Measurements from ENCODE around the gene PLCB1. TPM values are rescaled to one million over a fixed set of nuclear protein-coding genes. Genes with fewer than 3 reads are reported as not detected.

Gene PLCB1
- total RNA-seq, 4 donors from 2014 or later, result 13.5 to 110 (median 30.4) TPM

GRCh38 chr20:8254911-8255582, 123.0 kb downstream of the PLCB1 start:
- Histone ChIP-seq H3K4me3 (no peak overlapping the region), H3K36me3 (no peaks in the 10 kb centered on the region), H3K27me3 (no peaks in the 10 kb centered on the region), H3K27ac (no peak overlapping the region), H3K4me1 (no peaks in the 10 kb centered on the region), H3K9me3 (no peaks in the 10 kb centered on the region)
- no peak for DNase-seq
- intact Hi-C loops (cut with DNase I; ENCODE audit: low total_unique reads), result no loop called here
- TF ChIP-seq POLR2A (IDR thresholded peaks at IDR 0.05) (no peak), CTCF (IDR thresholded peaks at IDR 0.05) (no peak)

GRCh38 chr20:8255945-8256632, 124.0 kb downstream of the PLCB1 start:
- intact Hi-C loops (cut with DNase I; ENCODE audit: low total_unique reads), result no loop called here
- no peak overlapping the region for H3K4me3 ChIP-seq
- H3K9me3 ChIP-seq, result no peaks in the 10 kb centered on the region
- H3K36me3 ChIP-seq, result no peaks in the 10 kb centered on the region
- H3K27ac ChIP-seq, result no peak overlapping the region
- no peaks in the 10 kb centered on the region for H3K27me3 ChIP-seq
- H3K4me1 ChIP-seq, result no peaks in the 10 kb centered on the region
- TF ChIP-seq CTCF (IDR thresholded peaks at IDR 0.05) (no peak), POLR2A (IDR thresholded peaks at IDR 0.05) (no peak)
- DNase-seq, result no peak

- no peak overlapping the region for H3K27ac ChIP-seq
- intact Hi-C loops (cut with DNase I; ENCODE audit: low total_unique reads), result no loop called here
- H3K27me3 ChIP-seq, result no peaks in the 10 kb centered on the region
Measured at GRCh38 chr20:8260837-8261251, 128.8 kb downstream of the PLCB1 start.

GRCh38 chr20:8262721-8263120, 130.7 kb downstream of the PLCB1 start:
- Histone ChIP-seq H3K4me1 (no peaks in the 10 kb centered on the region), H3K27ac (no peak overlapping the region), H3K9me3 (no peaks in the 10 kb centered on the region), H3K36me3 (no peaks in the 10 kb centered on the region), H3K4me3 (no peak overlapping the region), H3K27me3 (no peaks in the 10 kb centered on the region)
- intact Hi-C loops (cut with DNase I; ENCODE audit: low total_unique reads), result no loop called here
- TF ChIP-seq CTCF (IDR thresholded peaks at IDR 0.05), result no peak
- no peak for TF ChIP-seq POLR2A (IDR thresholded peaks at IDR 0.05)
- no peak for DNase-seq

More at GRCh38 chr20:8260837-8261251, 128.8 kb downstream of the PLCB1 start:
- Histone ChIP-seq H3K9me3 (no peaks in the 10 kb centered on the region), H3K4me3 (no peak overlapping the region), H3K4me1 (no peaks in the 10 kb centered on the region), H3K36me3 (no peaks in the 10 kb centered on the region)
- no peak for TF ChIP-seq POLR2A (IDR thresholded peaks at IDR 0.05)
- no peak for TF ChIP-seq CTCF (IDR thresholded peaks at IDR 0.05)
- DNase-seq, result no peak

- Histone ChIP-seq H3K27ac (no peak overlapping the region), H3K9me3 (no peaks in the 10 kb centered on the region), H3K4me1 (no peaks in the 10 kb centered on the region), H3K4me3 (no peak overlapping the region), H3K36me3 (no peaks in the 10 kb centered on the region), H3K27me3 (no peaks in the 10 kb centered on the region)
- TF ChIP-seq POLR2A (IDR thresholded peaks at IDR 0.05) (no peak), CTCF (IDR thresholded peaks at IDR 0.05) (no peak)
- no peak for DNase-seq
- intact Hi-C loops (cut with DNase I; ENCODE audit: low total_unique reads), result no loop called here
Measured at GRCh38 chr20:8265588-8265987, 133.5 kb downstream of the PLCB1 start.

Measured in uterus (tissue), 4 donors.